SK-N-SH treated with all-trans-retinoic acid at 6 μM for 48 hours (cell line): ENCODE results near the gene ELFN2.

Source experiments
- BACH2 ChIP-seq: fragments of 250-450 bp; sonication (Bioruptor Pico); IDR thresholded peaks from 2 replicates; pipeline ENCODE4 v1.9.0; 2021; ENCODE audit warnings: mild to moderate bottlenecking, borderline replicate concordance
- CSDC2 ChIP-seq: fragments of 250-450 bp; sonication (Bioruptor Pico); IDR thresholded peaks from 2 replicates; pipeline ENCODE4 v1.5.0; 2020; ENCODE audit warnings: mild to moderate bottlenecking, moderate library complexity
- PATZ1 ChIP-seq: fragments of 250-450 bp; sonication (Bioruptor Pico); IDR thresholded peaks from 2 replicates; pipeline ENCODE4 v1.8.0; 2020; ENCODE audit warnings: mild to moderate bottlenecking, moderate library complexity, borderline replicate concordance
- RARB ChIP-seq: fragments of 250-450 bp; sonication (Bioruptor Pico); IDR thresholded peaks from 2 replicates; pipeline ENCODE4 v1.8.0; 2021; ENCODE audit warnings: mild to moderate bottlenecking, moderate library complexity
- TCF4 ChIP-seq: fragments of 250-450 bp; sonication (Bioruptor Pico); IDR thresholded peaks from 2 replicates; pipeline ENCODE4 v1.8.0; 2021; ENCODE audit warnings: mild to moderate bottlenecking, moderate library complexity, borderline replicate concordance
- ZFP3 ChIP-seq: fragments of 250-450 bp; sonication (Bioruptor Pico); IDR thresholded peaks from 2 replicates; pipeline ENCODE4 v1.5.0; 2020; ENCODE audit warnings: mild to moderate bottlenecking, moderate library complexity
- ZFP30 ChIP-seq: fragments of 450-650 bp; formaldehyde crosslinking; IDR thresholded peaks from 2 replicates; pipeline ENCODE4 v1.5.0; 2022; ENCODE audit warnings: mild to moderate bottlenecking, moderate library complexity
- ZNF565 ChIP-seq: fragments of 450-650 bp; formaldehyde crosslinking; conservative IDR thresholded peaks from 2 replicates; pipeline ENCODE4 v1.5.0; 2020; ENCODE audit warnings: low read depth, mild to moderate bottlenecking, moderate library complexity
- ZNF70 ChIP-seq: fragments of 450-650 bp; formaldehyde crosslinking; IDR thresholded peaks from 2 replicates; pipeline ENCODE4 v1.5.0; 2020; ENCODE audit warnings: mild to moderate bottlenecking, moderate library complexity
- TF ChIP-seq, protein P1 (sequence below): fragments of 250-450 bp; sonication (Bioruptor Pico); IDR thresholded peaks from 2 replicates; pipeline ENCODE4 v1.5.1; 2020; ENCODE audit warnings: low read depth, mild to moderate bottlenecking, moderate library complexity

DNA sequence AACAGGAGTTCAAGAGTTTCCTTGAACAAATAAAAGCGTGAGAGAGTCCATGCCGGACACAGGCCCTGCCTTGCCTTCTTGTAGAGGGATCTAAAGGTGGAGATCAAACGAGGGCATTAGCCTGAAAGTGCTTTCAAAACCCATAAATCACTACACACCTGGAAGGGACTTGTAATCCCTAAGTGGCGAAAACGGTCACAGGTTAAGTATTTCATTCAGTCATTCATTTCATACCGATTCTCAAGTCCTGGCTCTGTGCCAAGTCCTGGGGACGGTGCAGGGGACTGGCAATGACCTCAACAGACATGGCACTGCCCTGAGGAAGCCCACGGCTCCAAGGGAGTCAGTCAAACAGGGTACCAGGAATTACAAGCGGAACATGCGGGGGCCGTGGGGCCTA is 26.6 kb downstream of the ELFN2 start:
- TF ChIP-seq ZFP30 (CRISPR knock-in tag): no peak
- no peak for TF ChIP-seq RARB (CRISPR knock-in tag)
- TF ChIP-seq PATZ1 (CRISPR knock-in tag): no peak
- TF ChIP-seq, protein P1, sequence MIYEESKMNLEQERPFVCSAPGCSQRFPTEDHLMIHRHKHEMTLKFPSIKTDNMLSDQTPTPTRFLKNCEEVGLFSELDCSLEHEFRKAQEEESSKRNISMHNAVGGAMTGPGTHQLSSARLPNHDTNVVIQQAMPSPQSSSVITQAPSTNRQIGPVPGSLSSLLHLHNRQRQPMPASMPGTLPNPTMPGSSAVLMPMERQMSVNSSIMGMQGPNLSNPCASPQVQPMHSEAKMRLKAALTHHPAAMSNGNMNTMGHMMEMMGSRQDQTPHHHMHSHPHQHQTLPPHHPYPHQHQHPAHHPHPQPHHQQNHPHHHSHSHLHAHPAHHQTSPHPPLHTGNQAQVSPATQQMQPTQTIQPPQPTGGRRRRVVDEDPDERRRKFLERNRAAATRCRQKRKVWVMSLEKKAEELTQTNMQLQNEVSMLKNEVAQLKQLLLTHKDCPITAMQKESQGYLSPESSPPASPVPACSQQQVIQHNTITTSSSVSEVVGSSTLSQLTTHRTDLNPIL (CRISPR knock-in tag): no peak
- TF ChIP-seq CSDC2: no peak
- no peak for TF ChIP-seq ZNF70
- TF ChIP-seq TCF4 (CRISPR knock-in tag): no peak
- no peak for TF ChIP-seq ZNF565 (CRISPR knock-in tag)
- TF ChIP-seq BACH2 (CRISPR knock-in tag): no peak
- TF ChIP-seq ZFP3 (CRISPR knock-in tag): no peak
